Activated T-helper 1 cell treated with anti-CD3 and anti-CD28 coated beads, Interleukin-2, amount 50 U/mL, for 16 hours (primary cell): ENCODE measurements around the gene CHID1.

Experiments used
- DNase-seq, 2 donors: peaks; one replicate each; pipeline ENCODE4 v3.0.0-alpha.2; 2020; ENCODE audit warnings: low read depth in 1 of 2, low spot score in 1 of 2

The CHID1 gene

GRCh38 chr11:865462-866430 lies 44.9 kb downstream of the CHID1 start:
- no peak for DNase-seq

DNA sequence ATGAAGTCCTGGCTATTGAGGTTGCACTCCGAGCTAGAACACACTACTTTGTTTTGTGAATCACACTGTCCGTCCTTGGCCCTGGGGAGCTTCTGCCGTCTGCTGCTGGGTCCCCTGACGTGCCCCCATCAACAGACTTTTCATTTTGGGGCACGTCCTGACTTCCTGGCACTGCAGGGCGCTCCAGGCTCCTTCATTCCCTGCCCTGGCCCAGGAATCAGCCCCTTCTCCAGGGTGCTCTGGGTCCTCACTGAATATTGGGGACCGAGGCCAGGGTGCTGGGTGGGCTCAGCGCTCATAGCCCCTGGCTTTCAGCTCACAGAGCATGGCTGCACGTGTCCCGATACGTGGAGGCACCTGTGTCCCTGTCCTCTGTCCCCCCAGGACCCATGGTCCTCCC lies 45.7 kb downstream of the CHID1 start:
- DNase-seq: no peak

DNA sequence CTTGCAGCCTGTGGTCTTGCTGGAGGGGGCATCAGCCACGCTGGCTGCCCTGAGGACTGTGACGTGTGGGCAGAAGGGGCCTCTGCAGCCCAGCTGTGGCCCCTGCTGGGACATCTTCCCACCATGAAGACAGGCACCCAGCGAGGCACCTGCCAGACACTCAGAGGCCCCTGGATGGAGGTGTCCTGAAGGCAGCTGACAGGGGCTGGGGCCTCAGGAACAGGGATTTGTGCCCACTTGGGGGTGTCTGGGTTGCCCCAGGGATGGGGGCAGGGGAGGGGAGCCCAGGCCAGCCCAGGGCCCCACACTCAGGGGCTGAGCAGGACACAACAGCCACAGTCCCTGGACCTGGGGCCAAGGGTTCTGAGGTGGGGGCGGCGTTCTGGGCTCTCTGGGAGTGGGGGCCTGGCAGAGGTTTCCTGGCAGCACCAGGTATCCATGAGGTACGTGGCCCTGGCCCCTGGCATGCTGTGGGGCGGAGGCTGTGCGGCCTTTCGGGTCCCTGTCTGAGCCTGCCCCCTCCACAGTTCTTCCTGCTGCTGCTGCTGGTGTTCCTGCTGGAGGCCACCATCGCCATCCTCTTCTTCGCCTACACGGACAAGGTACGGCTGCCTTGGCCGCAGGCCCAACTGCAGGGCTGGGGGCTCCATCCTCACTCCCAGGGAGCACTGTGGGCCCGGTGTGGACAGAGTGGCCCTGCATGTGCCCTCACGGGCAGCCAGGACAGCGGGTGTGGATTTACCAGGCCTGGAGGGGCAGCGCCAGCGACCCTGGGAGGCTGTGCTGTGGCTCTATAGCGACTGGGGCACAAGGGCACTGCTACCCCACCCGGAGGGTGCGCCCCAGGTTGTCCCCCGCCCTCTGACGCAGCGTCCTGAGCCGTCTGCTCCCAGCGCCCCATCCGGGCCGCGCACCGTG lies 46.4 kb downstream of the CHID1 start:
- DNase-seq: no peak

- no peak for DNase-seq
These were observed 47.3 kb downstream of the CHID1 start for GRCh38 chr11:863023-863909.

- DNase-seq: no peak
These were observed 48.0 kb downstream of the CHID1 start for GRCh38 chr11:862696-863022.

GRCh38 chr11:862081-862661 lies 48.4 kb downstream of the CHID1 start:
- DNase-seq: no peak

- DNase-seq: no peak
These were observed 49.5 kb downstream of the CHID1 start for GRCh38 chr11:861105-861479.

GRCh38 chr11:860234-861104 lies 50.1 kb downstream of the CHID1 start:
- DNase-seq: no peak

GRCh38 chr11:859394-860131 lies 51.0 kb downstream of the CHID1 start:
- DNase-seq: no peak

DNA sequence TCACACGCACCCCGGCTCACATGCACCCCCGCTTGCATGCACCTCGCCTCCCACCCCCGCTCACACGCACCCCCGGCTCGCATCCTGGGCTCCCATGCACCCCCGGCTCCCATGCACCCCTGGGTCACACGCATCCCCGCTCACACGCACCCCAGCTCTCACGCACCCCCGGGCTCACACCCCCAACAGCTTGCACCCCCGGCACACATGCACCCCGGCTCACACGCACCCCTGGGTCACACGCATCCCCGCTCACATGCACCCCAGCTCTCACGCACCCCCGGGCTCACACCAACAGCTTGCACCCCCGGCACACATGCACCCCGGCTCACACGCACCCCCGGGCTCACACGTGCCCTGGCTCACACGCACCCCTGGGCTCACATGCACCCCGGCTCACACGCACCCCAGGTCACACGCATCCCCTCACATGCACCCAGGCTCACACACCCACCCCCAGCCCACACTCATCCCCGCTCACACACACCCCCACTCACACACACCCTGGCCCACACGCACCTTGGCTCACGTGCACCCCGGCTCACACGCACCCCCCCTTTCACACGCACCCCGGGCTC lies 51.8 kb downstream of the CHID1 start:
- no peak for DNase-seq

- DNase-seq: no peak
These were observed 52.4 kb downstream of the CHID1 start for GRCh38 chr11:858053-858761.

DNA sequence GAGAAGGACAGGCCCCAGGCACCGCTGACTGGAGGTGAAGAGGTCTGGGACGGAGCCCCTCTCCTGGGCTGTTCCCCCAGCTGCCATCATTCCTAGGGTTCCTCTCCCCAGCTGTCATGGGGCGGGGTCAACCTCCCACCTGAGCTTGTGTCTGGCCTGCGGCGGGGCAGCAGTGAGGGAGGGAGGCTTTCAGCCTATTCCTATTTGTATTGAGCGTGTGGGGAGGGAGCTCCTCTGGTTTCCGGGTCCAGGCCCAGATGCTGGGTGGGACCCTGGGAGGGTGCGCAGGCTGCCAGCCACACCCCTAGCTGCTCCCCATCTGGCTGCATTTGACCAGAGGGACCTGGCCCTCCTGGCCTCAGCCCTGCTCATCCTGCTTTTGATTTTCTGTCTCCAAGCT lies 54.2 kb downstream of the CHID1 start:
- no peak for DNase-seq

DNA sequence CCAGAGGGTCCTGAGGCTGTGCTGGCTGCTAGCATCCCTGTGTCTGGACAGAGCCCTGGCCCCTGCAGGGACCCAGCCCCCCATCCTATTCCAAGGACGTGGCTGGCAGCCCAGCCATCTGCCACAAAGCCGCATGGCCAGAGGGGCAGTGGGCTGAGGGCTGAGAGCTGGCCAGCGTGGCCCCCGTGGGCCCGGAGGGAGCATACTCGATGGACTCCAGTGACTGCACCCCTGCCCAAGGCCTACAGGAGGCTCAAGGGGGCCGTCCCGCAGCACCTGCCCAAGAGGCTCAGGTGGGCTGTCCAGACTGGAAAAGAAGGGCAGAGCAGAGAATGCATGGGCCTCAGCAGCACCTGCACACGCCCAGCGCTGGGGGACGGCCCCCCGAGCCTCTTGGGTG lies 54.8 kb downstream of the CHID1 start:
- no peak for DNase-seq

GRCh38 chr11:855330-855674 lies 55.3 kb downstream of the CHID1 start:
- DNase-seq: no peak

DNA sequence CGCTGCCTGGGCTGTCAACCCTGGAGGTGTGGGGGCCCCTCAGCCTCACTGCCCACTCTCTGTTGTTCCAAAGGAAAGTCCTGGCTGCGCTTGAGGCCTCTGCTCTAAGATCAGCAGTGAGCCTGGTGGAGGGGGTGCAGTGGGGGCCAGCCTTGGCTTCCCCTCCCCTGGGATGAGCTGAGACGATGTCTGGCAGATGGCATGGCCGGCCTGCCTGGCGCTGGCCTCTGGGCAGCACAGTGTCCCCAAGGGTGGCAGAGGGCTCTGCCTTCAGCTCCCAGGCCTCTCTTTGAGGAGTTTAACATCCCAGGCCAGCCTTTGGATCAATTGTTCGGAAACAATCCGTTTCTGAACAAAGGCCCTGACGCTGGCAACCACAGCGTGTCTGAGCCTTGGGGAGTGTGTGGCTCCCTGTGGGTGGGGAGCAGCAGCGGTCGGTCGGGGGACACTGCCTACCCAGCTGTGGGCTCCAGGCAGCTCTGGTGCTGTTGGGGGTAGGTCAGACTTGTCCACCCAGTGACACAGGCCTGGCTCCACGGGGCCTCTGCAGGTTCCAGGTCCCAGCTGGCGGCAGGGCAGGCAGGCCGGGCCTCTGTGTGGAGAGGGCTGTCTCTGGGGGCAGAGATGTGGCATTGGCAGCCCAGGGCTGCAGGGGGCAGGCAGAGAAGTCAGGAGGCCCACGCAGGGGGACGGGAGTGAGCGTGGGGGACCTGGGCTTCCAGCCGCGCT lies 55.8 kb downstream of the CHID1 start:
- DNase-seq: no peak

GRCh38 chr11:853682-854448 lies 56.7 kb downstream of the CHID1 start:
- no peak for DNase-seq

DNA sequence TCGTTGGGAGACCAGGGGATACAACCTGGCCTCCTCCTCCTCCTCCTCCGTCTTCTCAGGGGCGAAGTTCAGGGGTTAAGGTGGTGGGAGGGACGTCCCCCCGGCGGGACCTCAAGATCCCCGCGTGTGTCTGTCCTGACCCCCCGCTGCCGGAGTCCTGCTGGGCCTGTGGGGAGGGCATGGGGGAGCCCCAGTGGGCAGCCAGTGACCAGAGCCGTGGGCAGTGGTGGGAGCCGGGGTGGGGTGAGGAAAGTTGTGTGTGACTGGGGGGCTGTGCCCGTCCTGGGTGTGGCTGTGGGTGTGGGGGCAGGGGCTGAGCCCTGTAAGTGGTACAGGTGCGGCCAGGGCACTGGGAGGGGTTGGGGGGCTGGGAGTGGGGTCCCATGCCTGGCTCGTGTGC lies 57.8 kb downstream of the CHID1 start:
- no peak for DNase-seq
